Endothelial cell of umbilical vein (primary cell): ENCODE measurements around the gene DZIP1. TPM values are rescaled to one million over a fixed set of nuclear protein-coding genes. Genes with fewer than 3 reads are reported as not detected.

Experiments
- BruUV-seq: library from RNA; stranded (reverse); fragments of 400-500 nt; replicated peaks from 2 replicates; lab custom pipeline; 2021; lab: Mats Ljungman, UMichigan
- CTCF ChIA-PET: fragments of 300-600, 350-600 bp; sonication (Branson Sonifier 250); formaldehyde crosslinking; loops from one replicate; lab custom pipeline; 2021; ENCODE audit warnings: antibody characterized with exemption, inconsistent platforms; lab: Charles Lee
- POLR2A ChIA-PET: fragments of 300-600, 350-600 bp; sonication (Branson Sonifier 250); formaldehyde crosslinking; loops from one replicate; lab custom pipeline; 2021; ENCODE audit warnings: antibody characterized with exemption, inconsistent platforms; lab: Charles Lee
- DNase-seq: peaks from one replicate; pipeline ENCODE4 v3.0.0-alpha.2; 2011; ENCODE audit warnings: low read depth, low spot score
- FAIRE-seq: peaks from 2 replicates; lab custom pipeline; 2011; peaks lifted over from hg19 to GRCh38; lab: Jason Lieb, UNC
- H2AFZ ChIP-seq: 2 replicates; pipeline ENCODE4 v1.6.0; 2012; ENCODE audit warnings: low read depth, low read length, control low read depth, inconsistent platforms
- H3K27ac ChIP-seq: 2 replicates; pipeline ENCODE4 v1.5.1; 2011; ENCODE audit warnings: low read depth, mild to moderate bottlenecking, control low read depth, low read length, moderate library complexity; ENCODE audit not compliant: insufficient read depth
- H3K27me3 ChIP-seq, 2 experiments: 2 replicates each; pipeline versions ENCODE4 v1.6.0 to v1.6.1; 2011; ENCODE audit warnings: low read length in 2 of 2, mixed read lengths in 1 of 2; ENCODE audit not compliant: control insufficient read depth in 2 of 2, insufficient read depth in 2 of 2
- H3K36me3 ChIP-seq, 2 experiments: 2 replicates in 1 of 2; 3 replicates in 1 of 2; pipeline ENCODE4 v1.5.1; 2011; ENCODE audit warnings: low read length in 2 of 2, mild to moderate bottlenecking in 1 of 2, moderate library complexity in 1 of 2; ENCODE audit not compliant: control insufficient read depth in 2 of 2, insufficient read depth in 2 of 2; ENCODE audit errors: extremely low read depth in 1 of 2
- H3K4me1 ChIP-seq: 3 replicates; pipeline ENCODE4 v1.5.1; 2011; ENCODE audit warnings: mild to moderate bottlenecking, low read length; ENCODE audit not compliant: control insufficient read depth, insufficient read depth; ENCODE audit errors: extremely low read depth
- H3K4me2 ChIP-seq: 2 replicates; pipeline ENCODE4 v1.6.1; 2011; ENCODE audit warnings: low read length, control low read depth, mixed read lengths; ENCODE audit not compliant: insufficient read depth
- H3K4me3 ChIP-seq, 3 experiments: fragments of 200-600 bp in 1 of 3; sonication (generic), shearing (Covaris generic) in 1 of 3; replicated peaks in 1 of 3; 2 replicates each; pipeline ENCODE4 v1.5.1; 2011 to 2016; ENCODE audit warnings: control low read depth in 3 of 3, low read length in 3 of 3, mild to moderate bottlenecking in 2 of 3, inconsistent platforms in 1 of 3, low read depth in 1 of 3, moderate library complexity in 1 of 3; ENCODE audit not compliant: insufficient read depth in 1 of 3
- H3K79me2 ChIP-seq: 2 replicates; pipeline ENCODE4 v1.6.0; 2012; ENCODE audit warnings: low read length, inconsistent platforms; ENCODE audit not compliant: control insufficient read depth, insufficient read depth
- H3K9ac ChIP-seq: replicated peaks from 2 replicates; pipeline ENCODE3; 2011; ENCODE audit warnings: low read length, control low read depth; ENCODE audit not compliant: insufficient read depth; ENCODE audit errors: extremely low read depth
- H3K9me1 ChIP-seq: replicated peaks from 3 replicates; pipeline ENCODE4 v1.6.0; 2011; ENCODE audit warnings: mild to moderate bottlenecking, low read length; ENCODE audit not compliant: control insufficient read depth, insufficient read depth; ENCODE audit errors: extremely low read depth
- H3K9me3 ChIP-seq: replicated peaks from 2 replicates; pipeline ENCODE4 v1.5.1; 2012; ENCODE audit warnings: low read length, inconsistent platforms; ENCODE audit not compliant: control insufficient read depth, insufficient read depth
- H4K20me1 ChIP-seq: replicated peaks from 2 replicates; pipeline ENCODE3; 2011; ENCODE audit warnings: mild to moderate bottlenecking, low read length; ENCODE audit not compliant: control insufficient read depth, insufficient read depth; ENCODE audit errors: extremely low read depth
- CTCF ChIP-seq, 2 donors: IDR thresholded peaks; 1 replicate in 1 of 2; 2 replicates in 1 of 2; pipeline ENCODE4 v1.5.1; 2011; ENCODE audit warnings: low read length in 2 of 2, mild to moderate bottlenecking in 2 of 2, moderate library complexity in 2 of 2, control low read depth in 1 of 2, inconsistent platforms in 1 of 2, low read depth in 1 of 2; ENCODE audit not compliant: insufficient read depth in 1 of 2; ENCODE audit errors: extremely low read depth in 1 of 2
- EZH2 ChIP-seq: IDR thresholded peaks from 2 replicates; pipeline ENCODE4 v1.6.1; 2012; ENCODE audit warnings: borderline replicate concordance, low read depth, mild to moderate bottlenecking, moderate library complexity, low read length, inconsistent platforms; ENCODE audit not compliant: severe bottlenecking
- FOS ChIP-seq: IDR thresholded peaks from 2 replicates; pipeline ENCODE4 v1.6.1; 2011; ENCODE audit warnings: mild to moderate bottlenecking, low read length, moderate library complexity, borderline replicate concordance; ENCODE audit not compliant: insufficient read depth
- GATA2 ChIP-seq: IDR thresholded peaks from 2 replicates; pipeline ENCODE4 v1.7.0; 2011; ENCODE audit warnings: low read depth, mild to moderate bottlenecking, moderate library complexity, mixed read lengths, low read length; ENCODE audit not compliant: insufficient read length, insufficient read depth
- JUN ChIP-seq: IDR thresholded peaks from 2 replicates; pipeline ENCODE4 v1.6.1; 2011; ENCODE audit warnings: borderline replicate concordance, low read depth; ENCODE audit not compliant: insufficient read length, insufficient read depth
- MAX ChIP-seq: IDR thresholded peaks from 2 replicates; pipeline ENCODE4 v1.6.1; 2011; ENCODE audit not compliant: insufficient read depth, insufficient read length
- MYC ChIP-seq: IDR thresholded peaks from one replicate; pipeline ENCODE4 v1.6.1; 2011; ENCODE audit warnings: mild to moderate bottlenecking, low read depth, low read length
- POLR2A ChIP-seq: IDR thresholded peaks from 2 replicates; pipeline ENCODE4 v1.6.1; 2012; ENCODE audit warnings: low read depth, mild to moderate bottlenecking, control low read depth, low read length
- POLR2AphosphoS5 ChIP-seq: IDR thresholded peaks from 2 replicates; pipeline ENCODE4 v1.6.1; 2012; ENCODE audit warnings: low read depth, mild to moderate bottlenecking, control low read depth, low read length, moderate library complexity; ENCODE audit not compliant: insufficient read depth
- dilution Hi-C: fragments of 300-500 bp; cut with MboI; formaldehyde crosslinking; loops from one replicate; pipeline ENCODE4 v1.15.0; 2019; ENCODE audit warnings: low sequenced_read_pairs; ENCODE audit not compliant: extremely low pct_ligation_motif_present
- intact Hi-C: fragments of 100-400 bp; cut with micrococcal nuclease; formaldehyde crosslinking; loops from one replicate; pipeline ENCODE4 v1.10.0; 2022
- polyA plus RNA-seq, 4 experiments: library from polyadenylated mRNA; depleted of rRNA in 3 of 4; stranded (reverse) in 3 of 4; unstranded in 1 of 4; fragments of >200 nt; gene quantifications; 2 replicates each; pipeline versions ENCODE4 v1.2.1 to v1.2.3, GENCODE V29; 2011 to 2012; ENCODE audit warnings: missing spikeins in 1 of 4
- total RNA-seq: library from RNA; stranded (reverse); gene quantifications from 2 replicates; pipeline ENCODE4 v1.2.3, GENCODE V29; 2021

DZIP1 gene
- total and polyA plus RNA-seq, 2 donors (not counting 3 experiments of a cell fraction or from before 2014, with no cell fraction given): 8.6 to 32.1 TPM

- H2AFZ ChIP-seq: no peak overlapping the region
- H3K4me1 ChIP-seq: peaks cover 34% of the 10 kb centered on the region
- intact Hi-C loops: loop anchor here (5.0 to 10.0 kb wide), 2 partner anchors 66 to 448 kb away; no protein-coding TSS in a partner anchor
- H3K4me3 ChIP-seq: no peak overlapping the region
- no peaks in the 10 kb centered on the region for H3K36me3 ChIP-seq
- FAIRE-seq (peak; percentile 59), DNase-seq (peak; percentile 62)
- H3K9me1 ChIP-seq: no peaks in the 10 kb centered on the region
- dilution Hi-C loops: no loop called here
- POLR2A ChIA-PET: interaction anchor here (0.7 kb wide), 1 partner anchor 10 kb away, joined by 4 read pairs; no protein-coding TSS in a partner anchor
- no peak overlapping the region for H3K4me2 ChIP-seq
- H3K79me2 ChIP-seq: no peaks in the 10 kb centered on the region
- no peaks in the 10 kb centered on the region for H4K20me1 ChIP-seq
- no peak overlapping the region for H3K27ac ChIP-seq
- no peaks in the 10 kb centered on the region for H3K27me3 ChIP-seq
- no peaks in the 10 kb centered on the region for H3K9me3 ChIP-seq
- CTCF ChIA-PET: interaction anchor here (0.6 to 4.3 kb wide), 38 partner anchors 10 to 444 kb away, joined by 3 to 57 read pairs (median 5); partner anchors contain the start of gene CLDN10
- BruUV-seq: no TSS peak
- no peak overlapping the region for H3K9ac ChIP-seq
- no peak for TF ChIP-seq GATA2
- peak in 1 of 2 donors; percentile 25 for TF ChIP-seq CTCF (IDR thresholded peaks at IDR 0.05; ENCODE audit: extremely low read depth in 1 of 2, insufficient read depth in 1 of 2, low read depth in 1 of 2, low read length in 2 of 2)
- TF ChIP-seq POLR2AphosphoS5: no peak
Measured at GRCh38 chr13:95536632-95537241, 107.8 kb downstream of the DZIP1 start.

DNA sequence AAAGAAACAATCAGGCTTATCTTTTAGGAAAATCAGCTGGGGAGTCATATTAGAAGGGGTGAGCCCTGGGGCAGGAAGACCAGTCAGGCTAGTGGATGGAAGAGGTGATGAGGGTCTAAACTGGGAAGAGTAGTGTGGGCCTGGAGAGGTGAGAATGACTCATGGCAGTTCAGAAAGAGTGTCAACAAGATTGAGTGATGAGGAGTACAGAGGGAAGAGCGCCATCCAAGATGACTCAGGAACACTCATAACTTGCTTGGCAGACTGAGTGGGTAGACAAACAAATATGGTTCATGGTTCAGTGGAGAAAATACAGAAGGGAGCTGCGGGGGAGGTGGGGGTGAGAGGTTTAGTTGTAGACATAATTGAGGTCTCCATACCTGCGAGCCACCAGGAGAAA lies 109.3 kb downstream of the DZIP1 start:
- TF ChIP-seq POLR2A (no peak), MYC (peak; percentile 11), MAX (no peak), FOS (peak; percentile 100), CTCF (IDR thresholded peaks at IDR 0.05; ENCODE audit: extremely low read depth in 1 of 2, insufficient read depth in 1 of 2, low read depth in 1 of 2, low read length in 2 of 2) (no peak), GATA2 (peak; percentile 99), EZH2 (no peak), POLR2AphosphoS5 (peak; percentile 79), JUN (peak; percentile 87)
- peak; percentile 91 for FAIRE-seq

More for the DNA sequence above, 109.3 kb downstream of the DZIP1 start:
- H2AFZ ChIP-seq: peak overlapping the region; percentile 44
- no peaks in the 10 kb centered on the region for H3K9me3 ChIP-seq
- no peaks in the 10 kb centered on the region for H3K36me3 ChIP-seq
- CTCF ChIA-PET: interaction anchor here (1.1 to 4.3 kb wide), 5 partner anchors 12 to 299 kb away, joined by 3 to 57 read pairs (median 26); no protein-coding TSS in a partner anchor
- intact Hi-C loops (loop anchor here (1.0 to 10.0 kb wide), 5 partner anchors 40 to 450 kb away; no protein-coding TSS in a partner anchor), dilution Hi-C loops (no loop called here)
- H3K9me1 ChIP-seq: no peaks in the 10 kb centered on the region
- H3K79me2 ChIP-seq: no peaks in the 10 kb centered on the region
- H3K4me3 ChIP-seq: no peak overlapping the region
- H3K4me1 ChIP-seq: peaks cover 35% of the 10 kb centered on the region
- POLR2A ChIA-PET: no interaction called here
- H3K4me2 ChIP-seq: peak overlapping the region; percentile 68
- no peaks in the 10 kb centered on the region for H3K27me3 ChIP-seq
- H3K9ac ChIP-seq: no peak overlapping the region
- peak overlapping the region; percentile 68 for H3K27ac ChIP-seq
- DNase-seq: peak; percentile 94
- H4K20me1 ChIP-seq: no peaks in the 10 kb centered on the region
- BruUV-seq: no TSS peak
